Activated CD8-positive, alpha-beta T cell treated with anti-CD3 and anti-CD28 coated beads, Interleukin-2, amount 10 ng/mL, durations not matched to agents 7 days and 5 days (primary cell): Measurements from ENCODE around the gene FBXO17. TPM values are rescaled to one million over a fixed set of nuclear protein-coding genes. Genes with fewer than 3 reads are reported as not detected.

Experiments used
- ATAC-seq: fragments of 150-1000 bp; cut with Tn5 transposase; one replicate; pipeline ENCODE4 v1.10.0; 2021; ENCODE audit warnings: moderate library complexity
- CTCF ChIA-PET: fragments of 350-600 bp; sonication (Branson Sonifier 250); formaldehyde crosslinking; loops from one replicate; lab custom pipeline; 2021; ENCODE audit warnings: antibody characterized with exemption; lab: Charles Lee
- POLR2A ChIA-PET: fragments of 350-600 bp; sonication (Branson Sonifier 250); formaldehyde crosslinking; loops from one replicate; lab custom pipeline; 2021; ENCODE audit warnings: antibody characterized with exemption; lab: Charles Lee
- DNase-seq: peaks from one replicate; pipeline ENCODE4 v3.0.0-alpha.2; 2020
- H3K27ac Mint-ChIP-seq: one replicate; pipeline ENCODE4 v1.8.0; 2021; ENCODE audit warnings: mild to moderate bottlenecking, mixed read lengths
- H3K27me3 Mint-ChIP-seq: one replicate; pipeline ENCODE4 v1.8.0; 2021; ENCODE audit warnings: low read depth, mixed read lengths
- H3K36me3 Mint-ChIP-seq: one replicate; pipeline ENCODE4 v1.8.0; 2021; ENCODE audit warnings: low read depth, mixed read lengths
- H3K4me1 Mint-ChIP-seq: one replicate; pipeline ENCODE4 v1.8.0; 2021; ENCODE audit warnings: low read depth, mixed read lengths
- H3K4me3 Mint-ChIP-seq: one replicate; pipeline ENCODE4 v1.8.0; 2021; ENCODE audit warnings: mild to moderate bottlenecking, mixed read lengths
- H3K9me3 Mint-ChIP-seq: one replicate; pipeline ENCODE4 v1.8.0; 2022; ENCODE audit warnings: mixed read lengths; ENCODE audit not compliant: insufficient read depth
- total RNA-seq, 2 experiments: library from RNA; stranded (reverse); gene quantifications; one replicate each; pipeline ENCODE4 v1.2.3, GENCODE V29; 2021

Gene FBXO17
- total RNA-seq, 2 experiments from 2014 or later = not detected

DNA sequence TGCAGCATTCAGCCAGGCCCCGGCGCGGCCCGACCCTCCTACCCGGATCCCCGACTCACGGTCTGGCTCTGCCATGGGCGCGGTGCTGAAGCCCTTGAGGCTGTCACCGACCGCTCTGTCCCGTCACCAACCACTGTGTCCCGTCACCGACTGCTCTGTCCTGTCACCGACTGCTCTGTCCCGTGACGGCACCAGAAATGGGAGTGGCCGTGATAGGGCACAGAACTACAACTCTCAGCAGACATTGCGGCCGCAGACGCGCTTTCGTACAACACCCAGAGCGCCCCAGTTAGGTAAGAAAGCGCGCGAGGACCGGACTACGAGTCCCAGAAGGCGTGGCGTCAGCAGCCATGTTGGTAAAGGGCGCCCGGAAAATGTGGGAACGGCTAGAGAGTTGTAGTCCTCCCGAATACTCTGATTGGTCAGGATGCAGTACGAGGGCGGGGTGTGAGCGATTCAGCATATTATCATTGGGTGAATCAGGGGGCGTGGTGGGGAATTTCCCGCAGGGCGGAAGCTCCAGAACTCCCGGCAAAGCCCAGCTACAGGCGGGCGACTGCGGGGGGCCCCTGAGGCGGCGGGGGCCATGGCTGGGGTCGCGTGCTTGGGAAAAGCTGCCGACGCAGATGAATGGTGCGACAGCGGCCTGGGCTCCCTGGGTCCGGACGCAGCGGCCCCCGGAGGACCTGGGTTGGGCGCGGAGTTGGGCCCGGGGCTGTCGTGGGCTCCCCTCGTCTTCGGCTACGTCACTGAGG lies 75.9 kb downstream of the FBXO17 start, which contains the start of the genes NFKBIB and SIRT2:
NFKBIB (plus strand) TSS at position 523 of the 755 bp plus-strand sequence; CDS start at position 587, 64 bp downstream.
SIRT2 (minus strand) TSS at position 172 of the 755 bp plus-strand sequence; CDS start at position 75, 97 bp downstream.
- peak within 1 kb of the TSS; percentile 91 for H3K4me3 Mint-ChIP-seq
- H3K27me3 Mint-ChIP-seq = no peaks in the 10 kb centered on the region
- ChIA-PET CTCF (interaction anchor here (1.0 to 4.0 kb wide), 10 partner anchors 10 to 281 kb away, joined by 3 to 49 read pairs (median 5); partner anchors contain the start of genes EIF3K, MRPS12, RINL and SARS2), POLR2A (interaction anchor here (0.8 to 2.4 kb wide), 8 partner anchors 10 to 252 kb away, joined by 3 to 17 read pairs (median 4); partner anchors contain the start of genes ACTN4, MRPS12, RINL and SARS2)
- H3K4me1 Mint-ChIP-seq = peaks cover 37% of the 10 kb centered on the region
- ATAC-seq (peak; percentile 93), DNase-seq (peak; percentile 100)
- H3K27ac Mint-ChIP-seq = peak within 1 kb of the TSS; percentile 95
- H3K9me3 Mint-ChIP-seq = no peaks in the 10 kb centered on the region
- peaks cover 17% of the 10 kb centered on the region for H3K36me3 Mint-ChIP-seq

GRCh38 chr19:38898788-38899446 lies 76.6 kb downstream of the FBXO17 start:
- no peak for ATAC-seq
- DNase-seq = peak; percentile 68
- Mint-ChIP-seq H3K36me3 (peaks cover 11% of the 10 kb centered on the region), H3K27ac (peak overlapping the region; percentile 95), H3K4me1 (peaks cover 30% of the 10 kb centered on the region), H3K4me3 (peak overlapping the region; percentile 91), H3K27me3 (no peaks in the 10 kb centered on the region), H3K9me3 (no peaks in the 10 kb centered on the region)
- ChIA-PET POLR2A (interaction anchor here (0.6 to 1.2 kb wide), 2 partner anchors 21 to 22 kb away, joined by 3 to 5 read pairs; partner anchors contain the start of gene RINL), CTCF (interaction anchor here (2.6 kb wide), 1 partner anchor 12 kb away, joined by 7 read pairs; no protein-coding TSS in a partner anchor)

- H3K27ac Mint-ChIP-seq = no peak overlapping the region
- H3K36me3 Mint-ChIP-seq = no peaks in the 10 kb centered on the region
- H3K27me3 Mint-ChIP-seq = no peaks in the 10 kb centered on the region
- DNase-seq (no peak), ATAC-seq (no peak)
- no peak overlapping the region for H3K4me3 Mint-ChIP-seq
- ChIA-PET POLR2A (interaction anchor here (0.6 kb wide), 1 partner anchor 495 kb away, joined by 5 read pairs; no protein-coding TSS in a partner anchor), CTCF (interaction anchor here (0.9 to 2.7 kb wide), 3 partner anchors 8 to 492 kb away, joined by 3 to 7 read pairs (median 7); partner anchors contain the start of genes FAM98C, MRPS12 and SARS2)
- H3K9me3 Mint-ChIP-seq = no peaks in the 10 kb centered on the region
- H3K4me1 Mint-ChIP-seq = peaks cover 15% of the 10 kb centered on the region
These were observed 80.6 kb downstream of the FBXO17 start for GRCh38 chr19:38894968-38895367.

DNA sequence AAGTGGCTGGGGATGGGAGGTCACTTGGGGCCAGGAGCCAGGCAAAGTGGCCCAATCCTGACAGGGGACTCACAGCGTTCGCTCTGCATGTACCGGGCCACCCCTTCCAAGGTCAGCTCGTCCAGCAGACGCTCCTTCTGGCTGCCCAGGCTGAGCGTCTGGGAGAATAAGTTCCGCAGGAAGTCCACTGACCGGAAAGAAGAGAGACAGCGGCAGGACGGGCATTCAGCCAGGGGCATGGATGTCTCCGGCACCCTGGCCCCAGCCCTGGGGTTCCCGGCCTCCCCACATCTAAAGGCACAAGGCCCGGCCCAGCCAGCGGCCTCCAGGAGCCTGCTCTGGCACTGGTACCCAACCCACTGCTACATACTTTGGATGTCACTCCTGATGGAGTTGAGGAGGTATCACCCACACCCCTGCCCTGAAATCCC lies 82.2 kb downstream of the FBXO17 start:
- no peaks in the 10 kb centered on the region for H3K27me3 Mint-ChIP-seq
- ChIA-PET CTCF (interaction anchor here (0.8 to 2.7 kb wide), 3 partner anchors 34 to 491 kb away, joined by 3 to 7 read pairs (median 3); partner anchors contain the start of genes FAM98C, MRPS12 and SARS2), POLR2A (interaction anchor here (1.0 kb wide), 1 partner anchor 61 kb away, joined by 4 read pairs; the partner anchor contains the start of gene ECH1)
- DNase-seq = no peak
- H3K9me3 Mint-ChIP-seq = no peaks in the 10 kb centered on the region
- no peak for ATAC-seq
- peaks cover 8% of the 10 kb centered on the region for H3K4me1 Mint-ChIP-seq
- H3K4me3 Mint-ChIP-seq = no peak overlapping the region
- H3K36me3 Mint-ChIP-seq = peaks cover 11% of the 10 kb centered on the region
- no peak overlapping the region for H3K27ac Mint-ChIP-seq

GRCh38 chr19:38892841-38893240 lies 82.7 kb downstream of the FBXO17 start:
- no peaks in the 10 kb centered on the region for H3K9me3 Mint-ChIP-seq
- POLR2A ChIA-PET = interaction anchor here (1.0 kb wide), 1 partner anchor 61 kb away, joined by 4 read pairs; the partner anchor contains the start of gene ECH1
- DNase-seq (no peak), ATAC-seq (no peak)
- H3K4me3 Mint-ChIP-seq = no peak overlapping the region
- no peaks in the 10 kb centered on the region for H3K27me3 Mint-ChIP-seq
- H3K4me1 Mint-ChIP-seq = peaks cover 4% of the 10 kb centered on the region
- peaks cover 13% of the 10 kb centered on the region for H3K36me3 Mint-ChIP-seq
- no peak overlapping the region for H3K27ac Mint-ChIP-seq
- CTCF ChIA-PET = interaction anchor here (1.2 to 3.9 kb wide), 3 partner anchors 14 to 38 kb away, joined by 3 to 12 read pairs (median 7); partner anchors contain the start of genes MRPS12, RINL and SARS2

GRCh38 chr19:38891771-38892170 lies 83.8 kb downstream of the FBXO17 start:
- POLR2A ChIA-PET = no interaction called here
- CTCF ChIA-PET = interaction anchor here (3.9 kb wide), 1 partner anchor 13 kb away, joined by 12 read pairs; the partner anchor contains the start of gene RINL
- ATAC-seq (no peak), DNase-seq (no peak)
- no peak overlapping the region for H3K27ac Mint-ChIP-seq
- no peaks in the 10 kb centered on the region for H3K9me3 Mint-ChIP-seq
- H3K36me3 Mint-ChIP-seq = peaks cover 13% of the 10 kb centered on the region
- no peaks in the 10 kb centered on the region for H3K27me3 Mint-ChIP-seq
- no peak overlapping the region for H3K4me3 Mint-ChIP-seq
- peaks cover 4% of the 10 kb centered on the region for H3K4me1 Mint-ChIP-seq

Other genes with a start within 250 kb of the FBXO17 start
- 10 to 100 TPM; 12.2 to 16.2 TPM for gene CAPN12, start 231.3 kb downstream of the FBXO17 start, total RNA-seq
- not detected for gene LGALS7, start 202.2 kb downstream of the FBXO17 start, total RNA-seq
- not detected for gene LGALS7B, start 186.5 kb downstream of the FBXO17 start, total RNA-seq
- gene LGALS4, start 162.8 kb downstream of the FBXO17 start, total RNA-seq = 1 to 10 TPM; 1.6 to 1.8 TPM
- 100 to 1,000 TPM; 170 to 175 TPM for gene ECH1, start 143.9 kb downstream of the FBXO17 start, total RNA-seq
- 100 to 1,000 TPM; 509 to 553 TPM for gene HNRNPL, start 125.8 kb downstream of the FBXO17 start, total RNA-seq
- gene RINL, start 97.5 kb downstream of the FBXO17 start, total RNA-seq = 10 to 100 TPM; 58.9 to 63.5 TPM
- gene SIRT2, start 76.1 kb downstream of the FBXO17 start, total RNA-seq = 10 to 100 TPM; 36.4 to 40.3 TPM
- 10 to 100 TPM; 31.9 to 36.6 TPM for gene NFKBIB, start 75.8 kb downstream of the FBXO17 start, total RNA-seq
- 1 to 10 TPM in 1 of 2 experiments, under 1 TPM in 1; 0.79 to 1.1 TPM for gene CCER2, start 63.6 kb downstream of the FBXO17 start, total RNA-seq
- gene SARS2, start 45.0 kb downstream of the FBXO17 start, total RNA-seq = 10 to 100 TPM; 36.2 to 36.6 TPM
- gene MRPS12, start 44.8 kb downstream of the FBXO17 start, total RNA-seq = 10 to 100 TPM; 60.2 to 61.7 TPM
- gene FBXO27, start 56.8 kb upstream of the FBXO17 start, total RNA-seq = not detected
- not detected for gene ACP7, start 108.6 kb upstream of the FBXO17 start, total RNA-seq
- gene PAK4, start 150.0 kb upstream of the FBXO17 start, total RNA-seq = 10 to 100 TPM; 15.3 to 18.2 TPM
- not detected for gene NCCRP1, start 221.2 kb upstream of the FBXO17 start, total RNA-seq
- gene SYCN, start 228.5 kb upstream of the FBXO17 start, total RNA-seq = not detected